ENCODE data around the gene EML4.

The EML4 gene

DNA sequence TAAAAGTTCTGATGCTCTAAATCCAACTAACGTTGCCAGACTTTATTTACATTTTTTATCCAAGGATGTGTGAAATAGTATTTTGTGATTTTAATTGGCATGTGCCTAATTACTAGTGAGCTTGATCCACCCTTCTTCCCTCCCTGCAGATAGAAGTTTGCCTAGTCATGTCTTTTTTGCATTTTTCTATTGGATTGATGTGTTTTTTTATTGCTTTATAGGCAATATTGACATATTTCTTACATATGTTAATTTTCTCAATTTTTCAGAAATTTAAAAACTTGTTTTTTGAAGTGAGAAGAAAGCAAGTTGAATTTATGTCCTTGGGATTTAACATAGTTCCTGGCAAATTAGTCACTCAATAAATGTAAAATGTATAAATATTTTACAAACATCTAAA is 56.4 kb downstream of the EML4 start:
- DNase-seq (ENCODE audit: low spot score), result no peak

DNA sequence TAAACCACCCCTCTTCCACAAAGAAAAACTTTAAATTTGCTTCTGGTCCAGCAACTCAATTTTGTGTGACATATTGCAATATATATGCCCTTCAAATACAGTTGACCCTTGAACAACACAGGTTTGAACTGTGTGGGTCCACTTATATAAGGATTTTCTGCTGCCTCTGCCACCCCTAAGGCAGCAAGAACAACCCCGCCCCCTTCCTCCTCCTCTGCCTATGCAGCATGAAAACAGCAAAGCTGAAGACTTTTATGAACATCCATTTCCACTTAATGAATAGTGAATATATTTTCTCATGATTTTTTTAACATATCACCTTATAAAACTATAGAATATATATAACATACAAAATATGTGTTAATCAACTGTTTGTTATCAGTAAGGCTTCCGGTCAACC is 58.3 kb downstream of the EML4 start:
- no peak for DNase-seq (ENCODE audit: low spot score)

DNA sequence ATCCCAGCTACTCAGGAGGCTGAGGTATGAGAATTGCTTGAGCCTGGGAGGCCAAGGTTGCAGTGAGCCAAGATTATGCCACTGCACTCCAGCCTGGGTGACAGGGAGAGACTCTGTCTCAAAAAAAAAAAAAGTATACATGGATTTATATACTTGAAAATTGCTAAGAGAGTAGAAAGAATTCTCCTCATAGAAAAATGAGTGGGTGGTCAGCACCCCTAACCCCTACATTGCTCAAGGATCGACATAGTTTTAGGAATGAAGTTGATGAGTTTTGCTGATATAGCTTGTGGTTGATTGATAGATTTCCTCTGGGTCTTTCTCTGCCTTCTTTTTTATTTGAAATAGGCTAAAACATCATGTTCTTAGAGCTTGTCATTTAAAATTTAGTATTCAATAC is 58.9 kb downstream of the EML4 start:
- no peak for DNase-seq (ENCODE audit: low spot score)

DNA sequence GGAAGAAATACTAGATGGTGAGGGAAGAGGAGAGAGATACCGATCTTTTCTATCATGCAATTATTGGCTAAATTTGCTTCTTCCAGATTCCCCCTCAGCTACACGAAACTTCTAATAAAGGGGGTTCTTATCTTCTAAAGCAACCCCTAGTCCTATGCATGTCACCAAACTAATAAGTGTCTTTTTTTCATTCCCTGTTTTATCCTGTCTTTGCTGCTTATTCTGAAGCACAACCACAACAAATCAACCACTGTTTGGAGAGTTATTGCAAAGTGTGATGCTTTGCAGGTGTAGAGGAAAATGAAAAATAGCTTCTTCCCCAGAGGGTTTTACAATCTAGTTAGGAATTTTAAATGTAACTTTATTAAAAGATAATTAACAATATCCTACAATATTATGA is 60.8 kb downstream of the EML4 start:
- DNase-seq (ENCODE audit: low spot score), result no peak

DNA sequence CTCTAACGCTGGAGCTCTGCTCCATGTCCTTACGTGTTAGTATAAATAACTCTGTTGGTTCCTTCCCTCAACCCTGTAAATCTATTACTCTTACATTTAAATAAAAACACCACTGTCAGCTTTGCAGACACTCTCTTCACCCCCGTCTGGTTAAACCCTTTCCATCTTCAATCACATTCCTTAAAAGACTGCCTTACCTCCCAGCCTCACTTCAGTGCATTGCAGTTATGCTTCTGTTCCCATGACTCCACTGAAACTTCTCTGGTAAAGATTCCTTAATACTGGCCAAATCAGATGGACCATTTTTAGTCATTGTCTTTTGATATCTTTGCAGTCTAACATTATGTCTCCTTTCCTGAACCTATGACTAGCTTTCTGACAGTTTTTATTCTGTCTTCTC is 61.7 kb downstream of the EML4 start:
- no peak for DNase-seq (ENCODE audit: low spot score)

DNA sequence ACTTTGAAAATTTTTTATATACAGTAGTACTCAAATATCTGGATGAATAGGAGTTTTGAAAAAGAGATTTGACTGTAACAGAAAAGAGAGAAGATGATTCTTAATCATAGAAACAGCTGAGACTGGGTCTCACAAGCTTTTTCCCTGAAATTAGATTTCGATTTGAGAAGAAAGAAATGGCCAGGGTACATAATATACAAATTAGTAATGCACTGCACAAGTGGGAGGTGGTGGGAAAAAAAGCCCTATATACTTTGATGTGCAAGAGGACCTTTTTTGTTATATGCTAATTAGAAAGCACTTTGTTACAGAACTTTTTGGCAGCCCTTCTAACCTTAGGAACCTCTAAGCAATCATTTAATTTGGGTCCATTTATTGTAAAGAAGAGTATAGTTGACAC is 62.9 kb downstream of the EML4 start:
- no peak for DNase-seq (ENCODE audit: low spot score)

DNA sequence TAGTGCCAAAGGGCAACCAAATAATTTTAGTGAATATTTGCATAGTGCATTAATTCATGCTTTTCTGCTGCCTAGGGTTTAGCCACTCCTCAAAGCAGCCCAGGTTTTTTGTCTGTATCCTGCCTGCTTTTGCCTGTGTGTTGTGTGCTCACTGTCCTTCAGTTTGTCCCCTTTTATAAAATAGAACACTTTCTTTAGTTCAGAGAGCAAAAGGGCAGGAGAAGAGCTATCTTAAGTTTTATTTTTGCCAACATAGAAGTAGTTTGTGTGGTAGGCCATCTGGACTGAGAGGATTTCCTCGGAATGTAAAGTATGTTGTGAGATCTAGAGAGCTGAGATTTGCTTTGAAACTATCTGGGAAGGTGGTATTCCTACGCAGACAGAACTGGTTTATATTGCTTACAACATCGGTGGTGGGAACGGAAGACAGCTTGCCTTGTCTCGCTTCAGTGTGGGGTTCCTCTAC is 64.9 kb downstream of the EML4 start:
- DNase-seq (ENCODE audit: low spot score), result no peak

DNA sequence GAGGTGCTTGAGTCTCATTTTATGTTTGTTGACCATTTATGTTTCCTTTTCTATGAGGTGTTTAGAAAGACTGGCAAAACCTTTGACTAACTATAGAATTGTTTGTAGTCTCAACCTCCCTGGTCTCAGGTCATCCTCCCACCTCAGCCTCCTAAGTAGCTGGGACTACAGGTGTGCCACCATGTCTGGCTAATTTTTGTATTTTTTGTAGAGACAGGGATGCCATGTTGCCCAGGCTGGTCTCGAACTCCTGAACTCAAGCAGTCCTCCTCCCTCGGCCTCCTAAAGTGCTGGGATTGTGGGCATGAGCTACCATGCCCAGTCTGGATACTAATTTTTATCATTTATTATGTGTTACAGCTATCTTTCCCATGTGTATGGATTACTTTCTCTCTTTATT is 67.8 kb downstream of the EML4 start:
- DNase-seq (ENCODE audit: low spot score), result no peak

DNA sequence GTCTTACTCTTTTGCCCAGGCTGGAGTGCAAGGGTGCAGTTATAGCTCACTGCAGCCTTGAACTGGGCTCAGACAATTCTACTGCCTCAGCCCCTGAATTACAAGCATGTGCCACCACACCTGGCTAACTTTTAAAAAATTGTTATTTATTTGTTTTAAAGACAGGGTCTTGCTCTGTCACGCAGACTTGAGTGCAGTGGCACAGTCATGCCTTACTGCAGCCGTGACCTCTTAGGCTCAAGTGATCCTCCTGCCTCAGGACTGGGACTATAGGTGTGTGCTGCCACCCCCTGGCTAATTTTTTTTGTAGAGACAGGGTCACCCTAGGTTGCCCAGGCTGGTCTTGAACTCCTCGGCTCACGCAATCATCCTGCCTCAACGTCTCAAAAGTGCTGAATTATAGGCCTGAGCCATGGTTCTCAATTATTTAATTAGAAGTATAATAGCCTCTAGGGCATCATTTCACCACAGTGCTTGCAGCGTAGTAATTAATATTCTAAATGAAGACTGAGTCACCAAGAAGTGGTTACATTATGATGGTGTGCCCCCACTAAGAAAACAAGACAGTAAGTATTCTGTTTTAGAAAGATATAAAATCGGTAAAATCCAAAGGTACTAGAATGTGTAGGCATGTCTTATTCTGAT is 69.6 kb downstream of the EML4 start:
- peak; percentile 17 for DNase-seq (ENCODE audit: low spot score)

DNA sequence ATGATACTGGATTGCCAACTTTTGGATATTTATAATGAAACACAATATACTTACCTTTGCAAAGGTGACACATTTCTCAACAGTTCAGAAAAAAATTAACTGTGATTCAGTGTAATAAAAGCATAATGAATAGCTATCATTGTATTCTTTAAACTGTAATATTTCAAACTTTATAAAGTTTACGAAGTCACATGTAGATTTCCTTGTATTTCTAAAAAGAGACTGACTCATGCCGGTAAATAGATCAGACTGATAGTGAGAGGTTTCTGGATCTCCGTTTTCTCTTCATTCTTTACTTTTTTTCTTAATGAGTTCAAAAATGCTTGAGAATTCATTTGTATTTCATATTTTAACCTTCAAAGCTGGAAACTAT is 70.1 kb downstream of the EML4 start:
- DNase-seq (ENCODE audit: low spot score), result no peak

DNA sequence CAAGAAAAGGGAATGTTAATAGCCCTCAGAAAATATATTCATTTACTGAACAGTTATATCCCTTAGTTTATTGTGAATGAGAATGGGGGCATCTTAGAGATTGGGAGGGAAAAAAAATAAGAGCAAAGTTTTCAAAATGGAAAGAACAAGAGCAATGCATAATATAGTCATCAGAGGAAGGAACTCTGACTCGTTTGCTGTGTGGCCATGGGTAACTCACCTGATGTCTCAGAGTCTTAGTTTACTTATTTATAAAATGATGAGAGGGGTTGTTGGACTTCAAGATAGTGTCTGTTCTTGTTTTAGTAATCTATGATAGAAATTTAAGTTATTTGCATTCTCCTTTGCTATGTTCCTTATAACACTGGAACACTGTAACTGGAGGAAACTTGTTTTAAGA is 70.7 kb downstream of the EML4 start:
- DNase-seq (ENCODE audit: low spot score), result peak; percentile 11

DNA sequence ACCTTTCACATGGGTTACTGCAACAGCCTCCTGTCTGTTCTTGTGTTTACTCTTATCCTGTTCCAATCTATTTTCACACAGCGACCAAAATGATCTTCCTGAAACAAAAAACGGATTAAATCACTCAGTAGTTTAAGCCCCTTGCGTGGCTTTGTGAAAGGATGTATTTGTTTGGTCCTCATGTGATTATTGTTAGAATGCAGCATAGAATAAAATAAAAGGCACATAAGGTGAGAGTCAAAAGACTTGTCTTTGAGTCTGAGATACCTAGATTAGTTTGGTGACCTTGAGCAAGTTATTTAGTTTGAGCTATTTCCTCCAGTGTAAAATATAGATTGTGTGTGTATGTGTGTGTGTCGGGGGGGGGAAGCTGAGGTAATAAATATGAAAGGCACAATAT is 72.4 kb downstream of the EML4 start:
- no peak for DNase-seq (ENCODE audit: low spot score)

DNA sequence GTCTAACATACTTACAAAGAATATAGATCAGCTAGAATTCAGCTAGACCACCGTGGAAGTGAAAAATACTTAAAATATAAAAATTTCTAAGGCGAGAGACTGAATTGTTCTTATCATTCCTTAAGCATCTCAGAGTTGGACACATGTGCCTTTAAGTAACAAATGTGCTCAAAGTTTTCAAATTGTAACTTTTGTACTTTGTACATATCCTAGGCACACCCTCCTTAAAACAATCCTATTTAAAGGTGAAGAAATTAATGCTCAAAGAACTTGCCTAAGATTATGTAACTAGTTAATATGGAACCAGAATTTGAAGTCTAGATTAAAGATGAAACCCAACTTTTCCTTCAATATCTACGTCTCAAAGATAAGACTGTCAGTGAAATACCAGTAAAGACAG is 74.1 kb downstream of the EML4 start:
- DNase-seq (ENCODE audit: low spot score), result no peak

DNA sequence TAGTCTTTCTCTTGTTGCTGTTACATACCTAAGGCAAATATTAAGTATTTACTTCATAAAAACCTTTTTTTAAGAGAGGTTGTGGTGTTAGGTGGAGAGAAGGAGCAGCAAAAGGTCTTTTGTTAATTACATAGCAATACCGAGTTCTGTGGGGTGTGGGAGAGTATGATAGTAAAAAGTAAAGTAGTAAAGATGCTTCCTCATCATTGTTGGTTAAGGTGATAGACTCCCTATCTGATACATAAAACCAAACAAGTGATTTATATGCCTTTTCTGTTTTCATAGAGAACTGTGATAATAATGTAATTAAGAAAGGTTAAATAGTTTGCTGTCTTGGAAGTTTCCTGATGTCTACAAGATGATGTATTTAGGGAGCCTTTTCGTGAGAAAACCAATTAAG is 75.4 kb downstream of the EML4 start:
- no peak for DNase-seq (ENCODE audit: low spot score)

DNA sequence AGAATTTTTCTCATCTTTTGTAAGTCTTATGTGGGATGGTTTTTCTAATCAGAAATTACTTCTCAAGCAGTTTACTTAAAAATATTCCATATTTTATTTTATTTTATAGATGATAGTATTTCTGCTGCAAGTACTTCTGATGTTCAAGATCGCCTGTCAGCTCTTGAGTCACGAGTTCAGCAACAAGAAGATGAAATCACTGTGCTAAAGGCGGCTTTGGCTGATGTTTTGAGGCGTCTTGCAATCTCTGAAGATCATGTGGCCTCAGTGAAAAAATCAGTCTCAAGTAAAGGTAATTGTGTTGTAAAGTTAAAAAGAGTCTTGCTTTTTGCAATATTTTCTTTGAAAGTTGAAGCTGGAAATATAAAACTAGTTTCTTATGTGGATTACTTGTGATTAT is 76.2 kb downstream of the EML4 start:
- DNase-seq (ENCODE audit: low spot score), result no peak

DNA sequence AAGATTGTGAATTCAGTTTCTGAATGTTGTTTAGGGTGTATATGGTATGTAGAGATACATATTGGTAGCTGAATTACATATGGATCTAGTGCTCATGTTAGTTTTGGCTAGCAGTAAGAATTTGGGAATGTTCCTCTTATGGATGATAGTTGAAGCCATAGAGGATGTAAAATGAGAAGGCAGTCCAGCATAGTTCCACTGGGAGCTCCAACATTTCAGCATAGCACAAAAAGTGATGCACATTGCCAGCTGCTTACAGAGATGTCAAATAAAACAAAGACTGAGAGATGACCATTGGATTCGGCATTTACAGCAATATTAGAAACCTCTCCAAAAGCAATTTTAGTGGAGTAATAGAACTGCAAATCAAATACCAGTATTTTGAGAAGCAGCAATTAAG is 77.4 kb downstream of the EML4 start:
- DNase-seq (ENCODE audit: low spot score), result no peak

DNA sequence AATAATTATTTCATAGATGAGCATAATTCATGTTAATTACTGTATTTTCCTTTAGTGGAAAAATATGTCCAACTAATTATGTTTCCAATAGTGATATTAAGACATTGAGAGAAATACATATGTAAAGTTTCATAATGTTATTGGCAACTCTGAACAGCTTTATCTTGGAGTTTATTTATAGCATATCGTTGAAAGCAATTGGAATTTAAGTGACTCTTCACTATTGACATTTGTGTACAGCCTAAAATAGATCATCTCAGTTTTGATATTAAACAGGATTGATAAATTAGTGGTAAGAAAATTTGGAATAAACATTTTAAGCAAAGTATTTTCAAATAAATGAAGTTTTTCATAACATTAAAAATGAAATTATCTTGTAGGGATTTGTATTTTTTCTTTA is 79.7 kb downstream of the EML4 start:
- DNase-seq (ENCODE audit: low spot score), result no peak

DNA sequence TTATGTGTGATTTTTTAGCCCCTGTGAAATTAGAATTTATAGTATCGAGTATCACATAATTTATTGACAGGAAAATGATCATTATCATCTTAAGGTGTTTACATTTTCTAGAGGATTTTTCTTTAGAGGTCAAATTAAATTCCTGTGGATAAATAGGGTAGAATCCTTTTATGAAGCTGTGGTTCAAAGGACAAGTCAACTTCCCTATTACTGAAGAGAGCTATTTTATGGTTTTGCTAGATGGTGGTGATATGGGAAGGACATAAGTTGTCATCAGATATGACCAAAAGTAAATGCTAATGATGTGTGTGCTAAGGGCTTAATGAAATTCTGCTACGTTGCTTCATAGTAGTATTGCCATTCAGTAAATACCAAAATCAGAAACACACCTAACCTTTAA is 80.1 kb downstream of the EML4 start:
- no peak for DNase-seq (ENCODE audit: low spot score)

DNA sequence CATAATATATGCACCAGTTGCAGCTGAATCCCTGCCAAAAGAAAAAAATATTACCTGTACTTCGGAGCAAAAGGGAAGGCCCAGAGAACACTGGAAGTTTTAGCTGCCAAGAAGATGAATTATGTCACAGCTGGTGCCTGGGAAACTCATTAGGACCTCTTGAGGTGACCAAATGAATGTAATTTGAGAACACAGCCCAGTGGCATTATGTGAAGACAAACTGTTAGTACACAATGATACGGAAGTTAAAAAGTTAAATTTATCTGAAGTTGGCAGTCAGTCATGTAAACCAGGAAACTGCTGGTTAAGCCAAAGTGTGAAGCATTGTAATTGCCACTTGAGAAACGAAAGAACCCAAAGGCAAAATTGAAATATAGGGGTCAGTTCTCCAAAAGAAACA is 80.7 kb downstream of the EML4 start:
- no peak for DNase-seq (ENCODE audit: low spot score)

DNA sequence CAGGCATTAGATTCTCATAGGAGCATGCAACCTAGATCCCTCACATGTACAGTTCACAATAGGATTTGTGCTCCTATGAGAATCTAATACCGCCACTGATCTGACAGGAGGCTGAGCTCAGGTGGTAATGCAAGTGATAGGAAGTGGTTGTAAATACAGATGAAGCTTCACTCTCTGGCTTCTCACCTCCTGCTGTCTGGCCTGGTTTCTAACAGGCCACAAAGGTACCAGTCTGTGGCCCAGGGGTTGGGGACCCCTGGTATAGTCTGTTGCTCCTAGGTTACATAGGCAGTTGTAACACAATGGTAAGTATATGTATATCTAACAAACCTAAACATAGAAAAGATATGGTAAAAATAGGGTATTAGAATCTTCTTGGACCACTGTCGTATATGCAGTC is 81.8 kb downstream of the EML4 start:
- no peak for DNase-seq (ENCODE audit: low spot score)

DNA sequence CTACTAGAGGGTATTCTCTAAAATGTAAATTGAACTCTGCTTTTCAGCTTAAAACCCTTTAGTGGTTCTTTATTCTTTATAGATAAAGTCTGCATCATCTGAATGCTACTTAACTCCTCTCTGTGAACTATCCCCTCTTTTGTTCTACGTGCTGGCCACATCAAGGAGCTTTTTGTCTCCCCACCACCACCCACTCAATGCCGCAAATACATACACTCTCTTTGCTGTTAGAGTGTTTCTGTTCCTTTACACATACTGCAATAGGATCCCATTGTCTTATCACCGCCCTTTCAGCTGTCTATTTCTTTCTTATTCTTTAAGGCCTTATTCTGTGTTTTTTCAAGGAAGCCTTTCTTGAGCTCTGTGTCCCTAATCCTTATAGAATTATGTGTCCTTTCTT is 83.3 kb downstream of the EML4 start:
- DNase-seq (ENCODE audit: low spot score), result no peak

DNA sequence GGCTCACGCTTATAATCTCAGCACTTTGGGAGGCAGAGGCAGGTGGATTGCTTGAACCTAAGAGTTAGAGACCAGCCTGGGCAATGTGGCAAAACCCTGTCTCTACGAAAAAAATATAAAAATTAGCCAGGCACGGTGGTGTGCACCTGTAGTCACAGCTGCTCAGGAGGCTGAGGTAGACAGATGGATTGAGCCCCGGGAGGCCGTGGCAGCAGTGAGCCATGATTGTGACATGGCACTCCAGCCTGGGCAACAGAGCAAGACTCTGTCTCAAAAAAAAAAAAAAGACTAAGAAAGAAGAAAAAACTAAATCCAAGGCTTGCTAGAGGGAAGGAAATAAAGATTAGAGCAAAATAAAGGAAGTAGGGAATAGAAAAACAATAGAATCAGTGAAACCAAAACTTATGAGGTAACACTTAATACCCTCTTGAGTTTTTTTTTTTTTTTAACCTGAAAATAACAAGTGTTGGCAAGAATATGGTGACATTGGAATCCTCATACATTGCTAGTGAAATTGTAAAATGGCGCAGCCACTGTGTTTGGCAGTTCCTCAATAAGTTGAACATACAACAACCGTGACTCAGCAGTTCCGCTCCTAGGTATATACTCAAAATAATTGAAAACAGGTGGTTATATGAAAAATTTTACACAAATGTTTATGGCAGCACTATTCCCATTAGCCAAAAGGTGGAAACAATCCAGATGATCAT is 85.2 kb downstream of the EML4 start:
- DNase-seq (ENCODE audit: low spot score), result no peak

DNA sequence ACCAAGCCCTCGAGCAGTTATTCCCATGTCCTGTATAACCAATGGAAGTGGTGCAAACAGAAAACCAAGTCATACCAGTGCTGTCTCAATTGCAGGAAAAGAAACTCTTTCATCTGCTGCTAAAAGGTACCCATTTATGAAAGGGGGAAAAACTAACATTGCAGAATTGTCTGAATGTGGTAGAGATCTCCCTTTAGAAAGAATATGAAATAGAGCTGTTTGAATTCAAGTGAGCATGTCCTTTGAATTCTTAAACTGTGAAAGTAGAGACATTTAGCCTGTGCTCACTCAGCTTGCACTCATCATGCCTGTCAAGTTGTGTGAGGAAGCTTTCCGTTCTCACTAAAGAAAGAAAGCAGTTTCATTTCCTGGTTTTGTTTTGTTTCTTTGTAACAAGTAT is 87.4 kb downstream of the EML4 start:
- no peak for DNase-seq (ENCODE audit: low spot score)

DNA sequence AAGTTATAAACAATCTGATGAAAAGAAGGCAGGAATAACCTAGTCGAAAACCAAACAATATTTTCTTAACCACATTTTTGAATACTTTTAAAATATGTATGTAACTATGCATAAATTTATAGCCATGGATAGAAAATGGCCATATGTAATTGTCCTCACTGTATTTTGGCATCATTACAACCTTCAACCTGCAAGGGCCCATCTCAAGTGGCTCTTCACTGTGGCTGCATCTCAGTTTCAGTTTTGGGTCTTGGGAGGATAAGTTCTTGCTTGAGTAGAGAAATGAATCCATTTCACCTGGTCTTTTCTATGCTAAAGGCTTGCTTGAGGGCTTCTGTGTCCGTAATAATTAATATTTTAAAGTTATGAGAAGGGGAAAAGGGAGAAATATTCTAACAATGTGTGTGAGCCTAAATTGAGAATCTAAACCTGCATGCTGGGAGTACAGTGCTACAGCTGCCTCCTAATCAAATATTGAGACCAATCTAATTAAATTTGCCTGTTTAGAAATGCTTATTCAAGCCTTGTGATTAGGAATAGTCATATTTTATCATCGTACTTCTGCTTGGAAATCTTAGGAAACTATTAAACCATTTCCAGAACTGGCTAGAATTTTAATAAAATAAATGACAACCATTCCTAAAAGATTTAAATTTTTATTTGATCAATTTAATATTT is 92.5 kb downstream of the EML4 start:
- no peak for DNase-seq (ENCODE audit: low spot score)

Measured in RKO (cell line).